Keratinocyte (primary cell): ENCODE data around the gene B4GALNT4. TPM values are rescaled to one million over a fixed set of nuclear protein-coding genes. Genes with fewer than 3 reads are reported as not detected.

Source experiments
- DNase-seq: peaks from one replicate; pipeline ENCODE4 v3.0.0-alpha.2; 2011; ENCODE audit warnings: low read depth, missing footprints, low spot score
- FAIRE-seq: peaks from 2 replicates; lab custom pipeline; 2011; peaks lifted over from hg19 to GRCh38; lab: Jason Lieb, UNC
- H2AFZ ChIP-seq: 2 replicates; pipeline ENCODE4 v1.6.0; 2012; ENCODE audit warnings: low read length, control low read depth, inconsistent platforms; ENCODE audit not compliant: control insufficient read depth
- H3K27ac ChIP-seq: 2 replicates; pipeline ENCODE4 v1.5.1; 2011; ENCODE audit warnings: low read length; ENCODE audit not compliant: control insufficient read depth, insufficient read depth
- H3K27me3 ChIP-seq: 3 replicates; pipeline ENCODE4 v1.6.0; 2011; ENCODE audit warnings: low read length; ENCODE audit not compliant: control insufficient read depth, insufficient read depth; ENCODE audit errors: extremely low read depth
- H3K36me3 ChIP-seq, 2 experiments: 2 replicates in 1 of 2; 3 replicates in 1 of 2; pipeline ENCODE4 v1.5.1; 2011; ENCODE audit warnings: low read length in 2 of 2, mild to moderate bottlenecking in 1 of 2; ENCODE audit not compliant: control insufficient read depth in 2 of 2, insufficient read depth in 2 of 2; ENCODE audit errors: extremely low read depth in 1 of 2
- H3K4me1 ChIP-seq: 3 replicates; pipeline ENCODE4 v1.5.1; 2011; ENCODE audit warnings: low read length; ENCODE audit not compliant: control insufficient read depth, insufficient read depth; ENCODE audit errors: extremely low read depth
- H3K4me2 ChIP-seq: 3 replicates; pipeline ENCODE4 v1.6.0; 2011; ENCODE audit warnings: low read depth, low read length; ENCODE audit not compliant: control insufficient read depth, insufficient read depth; ENCODE audit errors: extremely low read depth
- H3K4me3 ChIP-seq, 3 experiments: fragments of 200-600 bp in 1 of 3; sonication (generic) in 1 of 3; 2 replicates in 2 of 3; 3 replicates in 1 of 3; pipeline ENCODE4 v1.5.1; 2011 to 2016; ENCODE audit warnings: low read length in 3 of 3, mild to moderate bottlenecking in 3 of 3, control low read depth in 2 of 3, inconsistent platforms in 1 of 3, low read depth in 1 of 3, mixed read lengths in 1 of 3, mixed run types in 1 of 3, moderate library complexity in 1 of 3; ENCODE audit not compliant: control insufficient read depth in 2 of 3, insufficient read depth in 2 of 3; ENCODE audit errors: extremely low read depth in 1 of 3
- H3K79me2 ChIP-seq: 2 replicates; pipeline ENCODE4 v1.6.0; 2012; ENCODE audit warnings: low read length; ENCODE audit not compliant: control insufficient read depth, insufficient read depth
- H3K9ac ChIP-seq: 3 replicates; pipeline ENCODE4 v1.6.0; 2011; ENCODE audit warnings: low read length; ENCODE audit not compliant: control insufficient read depth, insufficient read depth; ENCODE audit errors: extremely low read depth
- H3K9me1 ChIP-seq: 3 replicates; pipeline ENCODE4 v1.6.0; 2011; ENCODE audit warnings: low read length; ENCODE audit not compliant: control insufficient read depth, insufficient read depth; ENCODE audit errors: extremely low read depth
- H3K9me3 ChIP-seq: 2 replicates; pipeline ENCODE4 v1.5.1; 2012; ENCODE audit warnings: low read depth, low read length; ENCODE audit not compliant: control insufficient read depth
- H4K20me1 ChIP-seq: 3 replicates; pipeline ENCODE4 v1.6.0; 2011; ENCODE audit warnings: low read length; ENCODE audit not compliant: control insufficient read depth, insufficient read depth; ENCODE audit errors: extremely low read depth
- CTCF ChIP-seq, 3 experiments: IDR thresholded peaks in 1 of 3; conservative IDR thresholded peaks in 1 of 3; optimal IDR thresholded peaks in 1 of 3; 2 replicates in 2 of 3; 3 replicates in 1 of 3; pipeline versions ENCODE3 to v1.5.1; 2011; ENCODE audit warnings: low read length in 3 of 3, mild to moderate bottlenecking in 3 of 3, moderate library complexity in 2 of 3, control low read depth in 1 of 3, inconsistent platforms in 1 of 3; ENCODE audit not compliant: insufficient read depth in 2 of 3; ENCODE audit errors: extremely low read depth in 1 of 3
- EZH2 ChIP-seq: IDR thresholded peaks from one replicate; pipeline ENCODE4 v1.6.1; 2012; ENCODE audit warnings: inconsistent platforms, mild to moderate bottlenecking, low read length, moderate library complexity
- dilution Hi-C: fragments of 300-500 bp; cut with MboI; formaldehyde crosslinking; loops from one replicate; pipeline ENCODE4 v1.7.0; 2020; ENCODE audit warnings: low sequenced_read_pairs; ENCODE audit not compliant: extremely low pct_ligation_motif_present
- polyA plus RNA-seq, 5 experiments: library from polyadenylated mRNA; depleted of rRNA in 3 of 5; stranded (reverse) in 3 of 5; stranded (forward) in 1 of 5; unstranded in 1 of 5; fragments of >200 nt; gene quantifications; 1 replicate in 1 of 5; 2 replicates in 3 of 5; 3 replicates in 1 of 5; pipeline versions ENCODE4 v1.2.1 to v1.2.3, GENCODE V29; 2011 to 2012; ENCODE audit warnings: missing spikeins in 2 of 5, low read depth in 1 of 5, low replicate concordance in 1 of 5

B4GALNT4 gene
- polyA plus RNA-seq, 1 donor (not counting 4 experiments of a cell fraction or from before 2014, with no cell fraction given): 7.3 TPM

- H3K4me1 ChIP-seq: peaks cover 19% of the 10 kb centered on the region
- peak overlapping the region; percentile 73 for H2AFZ ChIP-seq
- peak; percentile 72 for FAIRE-seq
- peak overlapping the region; percentile 37 for H3K9ac ChIP-seq
- H3K36me3 ChIP-seq: no peaks in the 10 kb centered on the region
- H3K27ac ChIP-seq: peak overlapping the region; percentile 47
- H3K4me2 ChIP-seq: peak overlapping the region; percentile 54
- H3K9me3 ChIP-seq: peaks cover 4% of the 10 kb centered on the region
- no peaks in the 10 kb centered on the region for H4K20me1 ChIP-seq
- dilution Hi-C loops: no loop called here
- H3K4me3 ChIP-seq: no peak overlapping the region
- no peak for TF ChIP-seq CTCF (optimal IDR thresholded peaks at IDR 0.05 in 1 of 3, IDR thresholded peaks at IDR 0.05 in 1 of 3, conservative IDR thresholded peaks at IDR 0.05 in 1 of 3; ENCODE audit: extremely low read depth in 1 of 3, insufficient read depth in 2 of 3, low read length in 3 of 3)
- TF ChIP-seq EZH2: no peak
- peaks cover 3% of the 10 kb centered on the region for H3K27me3 ChIP-seq
- no peak for DNase-seq
- no peaks in the 10 kb centered on the region for H3K9me1 ChIP-seq
- H3K79me2 ChIP-seq: no peaks in the 10 kb centered on the region
Observed at GRCh38 chr11:359181-359714, 10.1 kb upstream of the B4GALNT4 start.

GRCh38 chr11:360326-361280 lies 8.7 kb upstream of the B4GALNT4 start:
- TF ChIP-seq EZH2 (no peak), CTCF (optimal IDR thresholded peaks at IDR 0.05 in 1 of 3, IDR thresholded peaks at IDR 0.05 in 1 of 3, conservative IDR thresholded peaks at IDR 0.05 in 1 of 3; ENCODE audit: extremely low read depth in 1 of 3, insufficient read depth in 2 of 3, low read length in 3 of 3) (no peak)
- H3K9me3 ChIP-seq: peaks cover 4% of the 10 kb centered on the region
- H3K4me3 ChIP-seq: no peak overlapping the region
- H3K4me1 ChIP-seq: peaks cover 21% of the 10 kb centered on the region
- no peaks in the 10 kb centered on the region for H4K20me1 ChIP-seq
- FAIRE-seq: no peak
- H3K79me2 ChIP-seq: no peaks in the 10 kb centered on the region
- peaks cover 3% of the 10 kb centered on the region for H3K27me3 ChIP-seq
- no peak overlapping the region for H3K9ac ChIP-seq
- H3K4me2 ChIP-seq: no peak overlapping the region
- no peak overlapping the region for H3K27ac ChIP-seq
- no peaks in the 10 kb centered on the region for H3K36me3 ChIP-seq
- no peak overlapping the region for H2AFZ ChIP-seq
- no peaks in the 10 kb centered on the region for H3K9me1 ChIP-seq
- DNase-seq: no peak
- dilution Hi-C loops: no loop called here
